ENCODE measurements around the gene SHMT1. TPM values are rescaled to one million over a fixed set of nuclear protein-coding genes. Genes with fewer than 3 reads are reported as not detected.
A peak's percentile ranks its signal among the peaks of the same experiment; 100 is the strongest.
"Not testable (repeated sequence)": the region's sequence is repeated elsewhere in the genome, so short reads cannot be mapped to it uniquely, and the experiment has no call there.

Gene SHMT1
- total RNA-seq (10 to 100 TPM; 16.9 to 32.8 (median 21.3) TPM), polyA plus RNA-seq (10 to 100 TPM; 13.3 to 14.2 TPM)
- long read RNA-seq, donor 1, transcript SHMT1-203 (11 exons, 1,656 nt): minor isoform, 36 of 149 reads
- long read RNA-seq, donor 1, transcript SHMT1-201 (12 exons, 2,464 nt): major isoform, 52 of 149 reads
- long read RNA-seq, donor 1, partial matches to known transcripts: 18 of 149 reads
- long read RNA-seq, donor 1, other reads (novel, unspliced or antisense): 42 of 149 reads
- long read RNA-seq, donor 2, transcript SHMT1-201 (12 exons, 2,464 nt): major isoform, 12 of 27 reads
- long read RNA-seq, donor 2, partial matches to known transcripts: 12 of 27 reads
- long read RNA-seq, donor 2, other reads (novel, unspliced or antisense): 0 of 27 reads
- long read RNA-seq, donor 3, transcript SHMT1-201 (12 exons, 2,464 nt): major isoform, 34 of 84 reads
- long read RNA-seq, donor 3, transcript SHMT1-203 (11 exons, 1,656 nt): minor isoform, 18 of 84 reads
- long read RNA-seq, donor 3, partial matches to known transcripts: 5 of 84 reads
- long read RNA-seq, donor 3, other reads (novel, unspliced or antisense): 23 of 84 reads

- 0 to 1% (median 0%) methylated on average over 42 to 76 of the region's 76 CpGs for WGBS, 3 donors
Measured at GRCh38 chr17:18363101-18364049, at the start of gene SHMT1. Gene SHMT1 (minus strand): TSS chr17:18363550. CDS start chr17:18355981, 7,569 bp downstream.

GRCh38 chr17:18412001-18412538 lies 48.7 kb upstream of the SHMT1 start:
- H3K36me3 ChIP-seq; intact Hi-C loops (cut with DNase I); H3K9me3 ChIP-seq; DNase-seq; H3K27me3 ChIP-seq; H3K4me1 ChIP-seq (ENCODE audit: insufficient read depth); H3K27ac ChIP-seq; H3K4me3 ChIP-seq: not testable (repeated sequence)
- no CpG with 5 or more reads among the region's 32 CpGs for WGBS, 3 donors

More at GRCh38 chr17:18363101-18364049, at the start of gene SHMT1:
- intact Hi-C loops (cut with DNase I): no loop called here
- Histone ChIP-seq H3K27me3 (no peaks in the 10 kb centered on the region), H3K9me3 (no peaks in the 10 kb centered on the region), H3K4me1 (ENCODE audit: insufficient read depth) (peaks cover 3% of the 10 kb centered on the region), H3K27ac (peak within 1 kb of the TSS; percentile 63 to 64), H3K4me3 (peak within 1 kb of the TSS; percentile 79), H3K36me3 (no peaks in the 10 kb centered on the region)
- TF ChIP-seq CTCF (IDR thresholded peaks at IDR 0.05) (no peak), POLR2A (IDR thresholded peaks at IDR 0.05) (no peak), EP300 (IDR thresholded peaks at IDR 0.05) (no peak)
- DNase-seq: peak; percentile 92 to 96 (median 94)

GRCh38 chr17:18411377-18411864 lies 48.1 kb upstream of the SHMT1 start:
- H3K9me3 ChIP-seq; H3K4me1 ChIP-seq (ENCODE audit: insufficient read depth); intact Hi-C loops (cut with DNase I); H3K36me3 ChIP-seq; H3K27me3 ChIP-seq: not testable (repeated sequence)
- peak overlapping the region; percentile 42 for H3K4me3 ChIP-seq
- H3K27ac ChIP-seq: peak overlapping the region; percentile 22 to 64
- DNase-seq: peak; percentile 26 to 62 (median 29)
- WGBS, 3 donors: 0 to 1% (median 0%) methylated on average over 20 to 25 of the region's 25 CpGs

- H3K27ac ChIP-seq: peak overlapping the region in 1 of 2 donors; percentile 64
- intact Hi-C loops (cut with DNase I): not testable (repeated sequence)
- 3 to 5% (median 4%) methylated on average over 11 of the region's 11 CpGs for WGBS, 3 donors
Measured at GRCh38 chr17:18410736-18411135, 47.4 kb upstream of the SHMT1 start.

GRCh38 chr17:18409321-18409720 lies 46.0 kb upstream of the SHMT1 start:
- H3K4me1 ChIP-seq (ENCODE audit: insufficient read depth); H3K4me3 ChIP-seq; intact Hi-C loops (cut with DNase I); DNase-seq; H3K27ac ChIP-seq; H3K9me3 ChIP-seq; H3K27me3 ChIP-seq; H3K36me3 ChIP-seq: not testable (repeated sequence)
- WGBS, 3 donors: 32 to 41% (median 39%) methylated on average over 6 of the region's 6 CpGs

More at GRCh38 chr17:18410736-18411135, 47.4 kb upstream of the SHMT1 start:
- not testable (repeated sequence) for H3K4me1 ChIP-seq (ENCODE audit: insufficient read depth); H3K36me3 ChIP-seq; H3K9me3 ChIP-seq; H3K27me3 ChIP-seq
- peak in 3 of 5 donors; percentile 27 to 50 (median 30) for DNase-seq
- H3K4me3 ChIP-seq: peak overlapping the region; percentile 37

GRCh38 chr17:18408906-18409305 lies 45.6 kb upstream of the SHMT1 start:
- intact Hi-C loops (cut with DNase I); H3K9me3 ChIP-seq; H3K4me1 ChIP-seq (ENCODE audit: insufficient read depth); H3K27me3 ChIP-seq; H3K27ac ChIP-seq; H3K36me3 ChIP-seq; H3K4me3 ChIP-seq; DNase-seq: not testable (repeated sequence)
- WGBS, 3 donors: 28 to 41% (median 34%) methylated on average over 3 of the region's 3 CpGs

GRCh38 chr17:18403604-18404003 lies 40.3 kb upstream of the SHMT1 start:
- H3K9me3 ChIP-seq; H3K27me3 ChIP-seq; H3K36me3 ChIP-seq; DNase-seq; H3K4me1 ChIP-seq (ENCODE audit: insufficient read depth); H3K4me3 ChIP-seq; intact Hi-C loops (cut with DNase I); H3K27ac ChIP-seq: not testable (repeated sequence)
- 56% methylated on average over 3 of the region's 5 CpGs; no CpG with 5 or more reads in 2 of the 3 donors for WGBS, 3 donors

- H3K27me3 ChIP-seq; DNase-seq; H3K9me3 ChIP-seq; H3K4me3 ChIP-seq; intact Hi-C loops (cut with DNase I); H3K27ac ChIP-seq; H3K4me1 ChIP-seq (ENCODE audit: insufficient read depth); H3K36me3 ChIP-seq: not testable (repeated sequence)
- 2 to 19% (median 4%) methylated on average over 4 to 5 of the region's 5 CpGs for WGBS, 3 donors
Measured at GRCh38 chr17:18403166-18403565, 39.8 kb upstream of the SHMT1 start.

GRCh38 chr17:18401872-18402590 lies 38.7 kb upstream of the SHMT1 start:
- WGBS, 3 donors: 28 to 37% (median 36%) methylated on average over 7 of the region's 7 CpGs
- intact Hi-C loops (cut with DNase I); H3K36me3 ChIP-seq; H3K27ac ChIP-seq; H3K9me3 ChIP-seq; H3K27me3 ChIP-seq; H3K4me1 ChIP-seq (ENCODE audit: insufficient read depth); DNase-seq; H3K4me3 ChIP-seq: not testable (repeated sequence)
